MCF 10A (cell line): ENCODE data around the gene IL20. TPM values are rescaled to one million over a fixed set of nuclear protein-coding genes. Genes with fewer than 3 reads are reported as not detected.

Experiments
- BruUV-seq: library from RNA; stranded (reverse); fragments of 400-500 nt; replicated peaks from 2 replicates; lab custom pipeline; 2021; lab: Mats Ljungman, UMichigan
- CTCF ChIA-PET: fragments of 300-600 bp; sonication (Branson Sonifier 250); formaldehyde crosslinking; extraction: SDS; loops from one replicate; lab custom pipeline; 2021; ENCODE audit warnings: antibody characterized with exemption, inconsistent platforms; lab: Yijun Ruan, JAX
- POLR2A ChIA-PET: fragments of 300-600, 350-650 bp; sonication (Branson Sonifier 250); formaldehyde crosslinking; extraction: SDS; loops from one replicate; lab custom pipeline; 2020; ENCODE audit warnings: antibody characterized with exemption, inconsistent platforms; lab: Yijun Ruan, JAX
- DNase-seq: peaks from one replicate; pipeline ENCODE4 v3.0.0-alpha.2; 2018; ENCODE audit not compliant: unreplicated experiment
- H3K27ac Mint-ChIP-seq: one replicate; pipeline ENCODE4 v1.8.0; 2022; ENCODE audit warnings: mild to moderate bottlenecking, low read depth, mixed read lengths; ENCODE audit not compliant: unreplicated experiment
- H3K27me3 Mint-ChIP-seq: one replicate; pipeline ENCODE4 v1.8.0; 2022; ENCODE audit warnings: mixed read lengths; ENCODE audit not compliant: insufficient read depth, unreplicated experiment
- H3K36me3 Mint-ChIP-seq: one replicate; pipeline ENCODE4 v1.8.0; 2022; ENCODE audit warnings: mild to moderate bottlenecking, moderate library complexity, mixed read lengths; ENCODE audit not compliant: insufficient read depth, unreplicated experiment
- H3K4me1 Mint-ChIP-seq: one replicate; pipeline ENCODE4 v1.8.0; 2022; ENCODE audit warnings: mixed read lengths; ENCODE audit not compliant: insufficient read depth, unreplicated experiment
- H3K4me3 Mint-ChIP-seq: one replicate; pipeline ENCODE4 v1.8.0; 2022; ENCODE audit warnings: mild to moderate bottlenecking, moderate library complexity, mixed read lengths; ENCODE audit not compliant: unreplicated experiment
- H3K9me3 Mint-ChIP-seq: one replicate; pipeline ENCODE4 v1.8.0; 2022; ENCODE audit warnings: mixed read lengths; ENCODE audit not compliant: unreplicated experiment
- intact Hi-C: fragments of 100-400 bp; cut with micrococcal nuclease; formaldehyde crosslinking; loops from 2 replicates; pipeline ENCODE4 v1.14.1; 2022
- total RNA-seq: library from RNA; stranded (reverse); gene quantifications from 2 replicates; pipeline ENCODE4 v1.2.3, GENCODE V29; 2022
- TF ChIP-seq, protein P1 (sequence below): fragments of 200-600 bp; IDR thresholded peaks from one replicate; pipeline ENCODE4 v1.8.0; 2022; ENCODE audit warnings: antibody characterized with exemption, mild to moderate bottlenecking; ENCODE audit not compliant: unreplicated experiment

Gene IL20
- total RNA-seq, 1 experiment from 2014 or later, result not detected

GRCh38 chr1:206900149-206900548, 34.7 kb downstream of the IL20 start:
- peaks cover 9% of the 10 kb centered on the region for H3K36me3 Mint-ChIP-seq
- H3K9me3 Mint-ChIP-seq, result no peaks in the 10 kb centered on the region
- CTCF ChIA-PET, result interaction anchor here (0.6 to 3.4 kb wide), 12 partner anchors 8 to 1571 kb away, joined by 3 to 29 read pairs (median 4); partner anchors contain the start of gene IL20
- H3K4me1 Mint-ChIP-seq, result peaks cover 50% of the 10 kb centered on the region
- no peak for DNase-seq
- H3K4me3 Mint-ChIP-seq, result no peak overlapping the region
- H3K27me3 Mint-ChIP-seq, result no peaks in the 10 kb centered on the region
- intact Hi-C loops, result no loop called here
- TF ChIP-seq, protein P1, sequence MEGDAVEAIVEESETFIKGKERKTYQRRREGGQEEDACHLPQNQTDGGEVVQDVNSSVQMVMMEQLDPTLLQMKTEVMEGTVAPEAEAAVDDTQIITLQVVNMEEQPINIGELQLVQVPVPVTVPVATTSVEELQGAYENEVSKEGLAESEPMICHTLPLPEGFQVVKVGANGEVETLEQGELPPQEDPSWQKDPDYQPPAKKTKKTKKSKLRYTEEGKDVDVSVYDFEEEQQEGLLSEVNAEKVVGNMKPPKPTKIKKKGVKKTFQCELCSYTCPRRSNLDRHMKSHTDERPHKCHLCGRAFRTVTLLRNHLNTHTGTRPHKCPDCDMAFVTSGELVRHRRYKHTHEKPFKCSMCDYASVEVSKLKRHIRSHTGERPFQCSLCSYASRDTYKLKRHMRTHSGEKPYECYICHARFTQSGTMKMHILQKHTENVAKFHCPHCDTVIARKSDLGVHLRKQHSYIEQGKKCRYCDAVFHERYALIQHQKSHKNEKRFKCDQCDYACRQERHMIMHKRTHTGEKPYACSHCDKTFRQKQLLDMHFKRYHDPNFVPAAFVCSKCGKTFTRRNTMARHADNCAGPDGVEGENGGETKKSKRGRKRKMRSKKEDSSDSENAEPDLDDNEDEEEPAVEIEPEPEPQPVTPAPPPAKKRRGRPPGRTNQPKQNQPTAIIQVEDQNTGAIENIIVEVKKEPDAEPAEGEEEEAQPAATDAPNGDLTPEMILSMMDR, result no peak
- H3K27ac Mint-ChIP-seq, result no peak overlapping the region
- POLR2A ChIA-PET, result interaction anchor here (0.5 to 12.1 kb wide), 6 partner anchors 6 to 21 kb away, joined by 3 to 271 read pairs (median 6); no protein-coding TSS in a partner anchor
- no TSS peak for BruUV-seq

DNA sequence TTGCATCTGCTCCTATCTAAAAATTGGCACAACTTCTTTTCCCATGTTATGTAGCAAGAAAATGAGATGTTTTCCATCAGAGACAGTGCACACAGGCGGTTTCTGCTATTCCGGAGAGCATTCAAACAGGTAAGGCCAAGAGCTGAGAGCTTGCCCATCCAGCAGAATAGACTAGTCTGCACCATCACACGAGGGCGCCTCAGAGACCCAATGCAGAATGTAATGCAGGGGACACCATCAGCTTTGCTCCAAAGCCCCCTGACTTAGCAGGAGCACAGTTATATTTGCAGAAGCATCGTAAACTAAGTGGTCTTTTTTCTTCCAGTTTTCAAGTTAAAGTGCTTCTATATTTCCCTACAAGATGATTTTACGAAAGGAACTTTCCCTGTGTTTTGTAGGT, 36.5 kb downstream of the IL20 start:
- Mint-ChIP-seq H3K4me3 (no peak overlapping the region), H3K27ac (no peak overlapping the region), H3K27me3 (no peaks in the 10 kb centered on the region), H3K4me1 (peaks cover 44% of the 10 kb centered on the region), H3K9me3 (no peaks in the 10 kb centered on the region), H3K36me3 (peaks cover 9% of the 10 kb centered on the region)
- ChIA-PET POLR2A (interaction anchor here (1.6 kb wide), 1 partner anchor 12 kb away, joined by 6 read pairs; no protein-coding TSS in a partner anchor), CTCF (interaction anchor here (1.0 to 2.7 kb wide), 4 partner anchors 9 to 92 kb away, joined by 4 to 16 read pairs (median 6); partner anchors contain the start of gene IL20)
- DNase-seq, result no peak
- intact Hi-C loops, result no loop called here
- TF ChIP-seq, protein P1, result no peak
- no TSS peak for BruUV-seq

DNA sequence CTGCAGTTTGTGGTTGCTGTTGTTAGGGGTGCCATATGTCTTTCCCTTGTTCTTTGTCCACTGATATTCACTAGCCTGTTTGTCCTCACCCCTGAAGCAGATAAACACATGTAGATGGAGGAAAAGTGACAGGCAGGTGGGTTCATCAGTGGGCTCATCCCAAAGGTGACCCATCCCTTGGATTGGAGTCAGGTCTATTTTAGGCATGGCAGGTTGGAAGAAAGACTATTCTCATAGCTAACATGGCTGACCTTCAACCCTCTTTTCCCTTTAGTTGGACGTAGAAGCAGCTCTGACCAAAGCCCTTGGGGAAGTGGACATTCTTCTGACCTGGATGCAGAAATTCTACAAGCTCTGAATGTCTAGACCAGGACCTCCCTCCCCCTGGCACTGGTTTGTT, 37.3 kb downstream of the IL20 start:
- Mint-ChIP-seq H3K27ac (no peak overlapping the region), H3K36me3 (peaks cover 9% of the 10 kb centered on the region), H3K9me3 (no peaks in the 10 kb centered on the region), H3K4me1 (peaks cover 44% of the 10 kb centered on the region), H3K27me3 (no peaks in the 10 kb centered on the region), H3K4me3 (no peak overlapping the region)
- no TSS peak for BruUV-seq
- no peak for DNase-seq
- TF ChIP-seq, protein P1, result no peak
- intact Hi-C loops, result no loop called here
- ChIA-PET CTCF (interaction anchor here (1.2 to 5.6 kb wide), 4 partner anchors 9 to 167 kb away, joined by 3 to 40 read pairs (median 6); partner anchors contain the start of gene IL20), POLR2A (interaction anchor here (0.8 to 8.1 kb wide), 2 partner anchors 7 to 117 kb away, joined by 3 to 271 read pairs; partner anchors contain the start of gene IL24)

GRCh38 chr1:206903687-206904086, 38.3 kb downstream of the IL20 start:
- Mint-ChIP-seq H3K4me3 (no peak overlapping the region), H3K27me3 (no peaks in the 10 kb centered on the region), H3K4me1 (peaks cover 43% of the 10 kb centered on the region), H3K27ac (no peak overlapping the region), H3K36me3 (peaks cover 2% of the 10 kb centered on the region), H3K9me3 (no peaks in the 10 kb centered on the region)
- TF ChIP-seq, protein P1, result no peak
- ChIA-PET POLR2A (interaction anchor here (0.6 to 8.1 kb wide), 4 partner anchors 8 to 29 kb away, joined by 3 to 271 read pairs (median 4); partner anchors contain the start of gene IL24), CTCF (interaction anchor here (0.6 to 5.6 kb wide), 5 partner anchors 18 to 168 kb away, joined by 3 to 40 read pairs (median 3); partner anchors contain the start of gene IL20)
- intact Hi-C loops, result no loop called here
- BruUV-seq, result no TSS peak
- DNase-seq, result peak; percentile 53
